HepG2 (cell line): ENCODE data around the gene GRM4. TPM values are rescaled to one million over a fixed set of nuclear protein-coding genes. Genes with fewer than 3 reads are reported as not detected.
A peak's percentile ranks its signal among the peaks of the same experiment; 100 is the strongest.

Experiments
- ATAC-seq: fragments of 200-7000 bp; cut with Tn5 transposase; 3 replicates; pipeline ENCODE4 v1.9.1; 2020; ENCODE audit warnings: mild to moderate bottlenecking, moderate library complexity
- BruUV-seq: library from RNA; stranded (reverse); fragments of 400-500 nt; replicated peaks from 2 replicates; lab custom pipeline; 2021; lab: Mats Ljungman, UMichigan
- CTCF ChIA-PET: fragments of 300-600 bp; formaldehyde crosslinking; extraction: SDS; loops from one replicate; lab custom pipeline; 2021; ENCODE audit warnings: low total read pairs, inconsistent platforms, low intra/inter-chr PET ratio; lab: Yijun Ruan, JAX
- POLR2A ChIA-PET: fragments of 350-600 bp; sonication (Branson Sonifier 250); formaldehyde crosslinking; loops from one replicate; lab custom pipeline; 2020; ENCODE audit warnings: antibody characterized with exemption, inconsistent platforms; lab: Yijun Ruan, JAX
- DNase-seq: peaks from one replicate; pipeline ENCODE4 v3.0.0-alpha.2; 2015; ENCODE audit warnings: low spot score
- FAIRE-seq: peaks from 3 replicates; lab custom pipeline; 2011; peaks lifted over from hg19 to GRCh38; lab: Jason Lieb, UNC
- H2AFZ ChIP-seq: one replicate; pipeline ENCODE4 v1.6.1; 2011; ENCODE audit warnings: low read length, inconsistent platforms
- H3K27ac ChIP-seq: fragments of 300-600 bp; 3 replicates; pipeline ENCODE4 v1.8.0; 2011; ENCODE audit warnings: mixed run types, mild to moderate bottlenecking, mixed read lengths, low read length, inconsistent platforms; ENCODE audit not compliant: insufficient read depth; ENCODE audit errors: extremely low read length
- H3K27me3 ChIP-seq, 2 experiments: fragments of 200-600 bp in 1 of 2; 2 replicates in 1 of 2; 3 replicates in 1 of 2; pipeline versions ENCODE4 v1.6.0 to v1.8.0; 2011; ENCODE audit warnings: low read length in 2 of 2, mild to moderate bottlenecking in 2 of 2, moderate library complexity in 2 of 2, inconsistent platforms in 1 of 2; ENCODE audit not compliant: insufficient read depth in 2 of 2, control insufficient read depth in 1 of 2
- H3K36me3 ChIP-seq, 2 experiments: fragments of 200-600 bp in 1 of 2; replicated peaks in 1 of 2; 2 replicates in 1 of 2; 3 replicates in 1 of 2; pipeline versions ENCODE4 v1.5.1 to v1.8.0; 2011; ENCODE audit warnings: low read length in 2 of 2, inconsistent platforms in 1 of 2; ENCODE audit not compliant: insufficient read depth in 2 of 2, control insufficient read depth in 1 of 2
- H3K4me1 ChIP-seq: 2 replicates; pipeline ENCODE4 v1.5.1; 2012; ENCODE audit warnings: low read length, inconsistent platforms; ENCODE audit not compliant: insufficient read depth
- H3K4me2 ChIP-seq: 2 replicates; pipeline ENCODE4 v1.6.0; 2011; ENCODE audit warnings: low read depth, low read length, inconsistent platforms
- H3K4me3 ChIP-seq, 3 experiments: fragments of 200-600 bp in 1 of 3; sonication (generic), shearing (Covaris generic) in 1 of 3; replicated peaks in 1 of 3; 2 replicates each; pipeline ENCODE4 v1.5.1; 2011 to 2016; ENCODE audit warnings: low read length in 3 of 3, inconsistent platforms in 2 of 3, low read depth in 2 of 3, mild to moderate bottlenecking in 2 of 3, control low read depth in 1 of 3, mixed read lengths in 1 of 3; ENCODE audit not compliant: insufficient read depth in 1 of 3
- H3K79me2 ChIP-seq: one replicate; pipeline ENCODE4 v1.6.1; 2011; ENCODE audit warnings: low read length, inconsistent platforms; ENCODE audit not compliant: insufficient read depth
- H3K9ac ChIP-seq: 2 replicates; pipeline ENCODE4 v1.6.0; 2011; ENCODE audit warnings: mild to moderate bottlenecking, low read depth, low read length, inconsistent platforms; ENCODE audit not compliant: insufficient read depth
- H3K9me3 ChIP-seq: 2 replicates; pipeline ENCODE4 v1.5.1; 2012; ENCODE audit warnings: mild to moderate bottlenecking, low read length
- H4K20me1 ChIP-seq: 2 replicates; pipeline ENCODE4 v1.6.0; 2011; ENCODE audit warnings: inconsistent platforms, mild to moderate bottlenecking, low read length, moderate library complexity; ENCODE audit not compliant: insufficient read depth
- E2F2 ChIP-seq: sonication (generic); formaldehyde crosslinking; IDR thresholded peaks from 2 replicates; pipeline ENCODE4 v1.4.0; 2020; ENCODE audit warnings: missing genetic modification reagents, borderline replicate concordance
- FOXP4 ChIP-seq: sonication (generic); formaldehyde crosslinking; IDR thresholded peaks from 2 replicates; pipeline ENCODE4 v1.4.0; 2020; ENCODE audit warnings: missing genetic modification reagents
- KLF13 ChIP-seq: sonication (generic); formaldehyde crosslinking; IDR thresholded peaks from 2 replicates; pipeline ENCODE4 v1.4.0; 2020; ENCODE audit warnings: mild to moderate bottlenecking, missing genetic modification reagents
- MXD4 ChIP-seq: IDR thresholded peaks from 2 replicates; pipeline ENCODE4 v1.6.1; 2016; ENCODE audit warnings: mild to moderate bottlenecking, missing biosample characterization, missing genetic modification reagents
- NFAT5 ChIP-seq: sonication (generic); formaldehyde crosslinking; IDR thresholded peaks from 2 replicates; pipeline ENCODE4 v1.4.0; 2020; ENCODE audit warnings: missing genetic modification reagents
- PAX8 ChIP-seq: sonication (generic); formaldehyde crosslinking; IDR thresholded peaks from 2 replicates; pipeline ENCODE4 v1.8.0; 2022; ENCODE audit warnings: mild to moderate bottlenecking, missing genetic modification reagents, borderline replicate concordance
- STAG1 ChIP-seq: sonication (generic); formaldehyde crosslinking; IDR thresholded peaks from 2 replicates; pipeline ENCODE4 v1.4.0; 2020; ENCODE audit warnings: missing genetic modification reagents
- ZBED4 ChIP-seq: sonication (generic); formaldehyde crosslinking; IDR thresholded peaks from 2 replicates; pipeline ENCODE4 v1.4.0; 2020; ENCODE audit warnings: missing genetic modification reagents, borderline replicate concordance
- ZSCAN22 ChIP-seq: sonication (generic); formaldehyde crosslinking; IDR thresholded peaks from 2 replicates; pipeline ENCODE4 v1.4.0; 2020; ENCODE audit warnings: mild to moderate bottlenecking, missing genetic modification reagents
- WGBS: methylation state at CpG from one replicate; pipeline ENCODE4 v1.1.6; 2017; ENCODE audit warnings: low lambda C conversion rate; 5-methylcytosine and 5-hydroxymethylcytosine counted together
- in situ Hi-C: cut with HindIII; loops from 2 replicates; pipeline ENCODE4 v1.10.0; 2017; ENCODE audit warnings: low pct_unique_long_range_greater_than_20kb; ENCODE audit not compliant: extremely low pct_ligation_motif_present
- intact Hi-C: fragments of 100-400 bp; cut with micrococcal nuclease; formaldehyde crosslinking; loops from one replicate; pipeline ENCODE4 v1.10.0; 2022; ENCODE audit not compliant: unreplicated experiment
- polyA plus RNA-seq, 8 experiments: library from polyadenylated mRNA; depleted of rRNA in 3 of 8; stranded (reverse) in 7 of 8; unstranded in 1 of 8; fragments of >200 nt; fragmentation: Illumina TruSeq in 4 of 8; extraction: Trizol in 4 of 8; gene quantifications; 2 replicates each; pipeline versions ENCODE4 v1.2.1 to v1.2.3, GENCODE V29; 2011 to 2016; ENCODE audit warnings: low read depth in 4 of 8, missing spikeins in 1 of 8, mixed read lengths in 1 of 8; ENCODE audit not compliant: insufficient read depth in 1 of 8
- total RNA-seq, 5 experiments: library from RNA; depleted of rRNA; stranded (reverse); fragments of >200 nt; fragmentation: Illumina TruSeq; extraction: Trizol; gene quantifications; 2 replicates each; pipeline ENCODE4 v1.2.3, GENCODE V29; 2016; ENCODE audit warnings: low read depth in 1 of 5

Gene GRM4
- total and polyA plus RNA-seq, 2 of the 13 experiments (the other 11 are each of a cell fraction or from before 2014, with no cell fraction given), result not detected

- DNase-seq (no peak), ATAC-seq (peak; percentile 10; the same call in 1 of the 3 replicates), FAIRE-seq (no peak)
- 20% methylated on average over 16 of the region's 17 CpGs for WGBS
- intact Hi-C loops (no loop called here), in situ Hi-C loops (no loop called here)
- H2AFZ ChIP-seq, result no peak overlapping the region
- H3K4me1 ChIP-seq, result no peaks in the 10 kb centered on the region
- H3K4me3 ChIP-seq, result no peak overlapping the region
- H3K79me2 ChIP-seq, result no peaks in the 10 kb centered on the region
- peaks cover 2% of the 10 kb centered on the region; the same call in 1 of the 2 replicates for H4K20me1 ChIP-seq
- no peak overlapping the region for H3K4me2 ChIP-seq
- H3K27me3 ChIP-seq, result peaks cover 17 to 60% of the 10 kb centered on the region in 2 experiments
- no TSS peak for BruUV-seq
- POLR2A ChIA-PET, result no interaction called here
- no peaks in the 10 kb centered on the region for H3K36me3 ChIP-seq
- CTCF ChIA-PET, result no interaction called here
- H3K27ac ChIP-seq, result no peak overlapping the region
- no peak overlapping the region for H3K9ac ChIP-seq
- no peaks in the 10 kb centered on the region for H3K9me3 ChIP-seq
- TF ChIP-seq MXD4, result no peak
- no peak for TF ChIP-seq KLF13
- no peak for TF ChIP-seq ZBED4 (CRISPR knock-in tag)
- no peak for TF ChIP-seq ZSCAN22
- TF ChIP-seq STAG1 (CRISPR knock-in tag), result no peak
- no peak for TF ChIP-seq NFAT5
- no peak for TF ChIP-seq E2F2 (CRISPR knock-in tag)
- TF ChIP-seq FOXP4 (CRISPR knock-in tag), result no peak
- no peak for TF ChIP-seq PAX8 (CRISPR knock-in tag)
Measured at GRCh38 chr6:34020807-34021553, 124.9 kb downstream of the GRM4 start.
